ENCODE results near the gene ATF7IP2. TPM values are rescaled to one million over a fixed set of nuclear protein-coding genes. Genes with fewer than 3 reads are reported as not detected.

The ATF7IP2 gene
- total RNA-seq, 1 experiment from 2014 or later: not detected

DNA sequence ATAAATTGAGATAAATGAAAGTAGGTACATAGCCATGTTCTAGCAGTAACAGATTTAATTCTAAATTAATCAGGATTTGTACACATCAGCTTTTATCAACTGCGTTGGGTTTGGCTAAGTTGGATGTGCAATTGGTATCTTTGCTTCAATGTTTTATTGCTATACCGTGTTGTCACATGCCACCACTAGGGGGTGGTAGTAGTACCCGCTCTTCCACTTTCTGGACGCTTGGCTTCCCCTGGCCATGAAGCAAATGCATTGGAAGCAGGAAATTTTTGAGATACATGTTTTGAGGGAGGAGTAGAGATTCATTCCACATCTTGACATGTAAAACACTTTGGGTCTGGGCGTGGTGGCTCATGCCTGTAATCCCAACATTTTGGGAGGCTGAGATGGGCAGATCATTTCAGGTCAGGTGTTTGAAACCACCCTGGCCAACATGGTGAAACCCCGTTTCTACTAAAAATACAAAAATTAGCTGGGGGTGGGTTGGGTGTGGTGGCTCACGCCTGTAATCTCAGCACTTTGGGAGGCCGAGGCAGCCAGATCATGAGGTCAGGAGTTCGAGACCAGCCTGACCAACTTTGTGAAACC is 135.9 kb downstream of the ATF7IP2 start:
- CTCF ChIA-PET: interaction anchor here (0.6 to 1.4 kb wide), 6 partner anchors 58 to 1023 kb away, joined by 3 to 5 read pairs (median 4); no protein-coding TSS in a partner anchor
- H3K9me2 ChIP-seq (ENCODE audit: insufficient read depth): no peaks in the 10 kb centered on the region
- BruUV-seq (replicated peaks): no TSS peak

DNA sequence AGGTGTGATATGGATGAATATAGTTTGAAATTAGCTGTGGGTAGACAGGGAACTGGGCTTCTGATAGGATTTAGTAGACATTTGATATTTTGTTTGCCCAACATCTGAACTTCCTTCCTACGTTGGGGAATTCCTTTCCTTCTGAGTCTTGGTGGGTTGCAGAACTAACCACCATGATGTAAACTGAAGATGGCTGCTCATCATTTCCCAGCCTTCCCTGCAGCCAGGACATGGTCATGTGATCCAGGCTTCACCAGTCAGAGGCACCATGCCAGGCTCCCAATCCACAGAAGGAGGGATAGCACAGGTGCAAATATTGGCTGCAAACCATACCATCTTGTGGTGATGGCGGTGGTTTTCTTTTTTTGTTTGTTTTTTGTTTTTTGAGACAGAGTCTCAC is 137.1 kb downstream of the ATF7IP2 start:
- peaks cover 24% of the 10 kb centered on the region for H3K4me1 ChIP-seq (replicated peaks; ENCODE audit: insufficient read depth)
- no peak overlapping the region for H2AFZ ChIP-seq
- TF ChIP-seq, protein P1, sequence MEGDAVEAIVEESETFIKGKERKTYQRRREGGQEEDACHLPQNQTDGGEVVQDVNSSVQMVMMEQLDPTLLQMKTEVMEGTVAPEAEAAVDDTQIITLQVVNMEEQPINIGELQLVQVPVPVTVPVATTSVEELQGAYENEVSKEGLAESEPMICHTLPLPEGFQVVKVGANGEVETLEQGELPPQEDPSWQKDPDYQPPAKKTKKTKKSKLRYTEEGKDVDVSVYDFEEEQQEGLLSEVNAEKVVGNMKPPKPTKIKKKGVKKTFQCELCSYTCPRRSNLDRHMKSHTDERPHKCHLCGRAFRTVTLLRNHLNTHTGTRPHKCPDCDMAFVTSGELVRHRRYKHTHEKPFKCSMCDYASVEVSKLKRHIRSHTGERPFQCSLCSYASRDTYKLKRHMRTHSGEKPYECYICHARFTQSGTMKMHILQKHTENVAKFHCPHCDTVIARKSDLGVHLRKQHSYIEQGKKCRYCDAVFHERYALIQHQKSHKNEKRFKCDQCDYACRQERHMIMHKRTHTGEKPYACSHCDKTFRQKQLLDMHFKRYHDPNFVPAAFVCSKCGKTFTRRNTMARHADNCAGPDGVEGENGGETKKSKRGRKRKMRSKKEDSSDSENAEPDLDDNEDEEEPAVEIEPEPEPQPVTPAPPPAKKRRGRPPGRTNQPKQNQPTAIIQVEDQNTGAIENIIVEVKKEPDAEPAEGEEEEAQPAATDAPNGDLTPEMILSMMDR (conservative IDR thresholded peaks at IDR 0.05): no peak
- no peak for TF ChIP-seq EZH2 (IDR thresholded peaks at IDR 0.05; ENCODE audit: low read depth)
- no peak for DNase-seq
- H4K20me1 ChIP-seq (ENCODE audit: insufficient read depth): no peaks in the 10 kb centered on the region
- peaks cover 23% of the 10 kb centered on the region; the same call in 1 of the 2 replicates for H3F3A ChIP-seq (ENCODE audit: insufficient read depth, low read depth)
- no peaks in the 10 kb centered on the region for H3K27me3 ChIP-seq (ENCODE audit: insufficient read depth, low read depth)
- no peaks in the 10 kb centered on the region for H3K9me3 ChIP-seq (ENCODE audit: insufficient read depth, low read depth)
- intact Hi-C loops (cut with micrococcal nuclease; ENCODE audit: unreplicated experiment): loop anchor here (1.0 to 5.0 kb wide), 2 partner anchors 57 to 144 kb away; partner anchors contain the start of gene EMP2
- no peak overlapping the region for H3K27ac ChIP-seq
- CTCF ChIA-PET: interaction anchor here (0.6 to 0.7 kb wide), 3 partner anchors 82 to 365 kb away, joined by 3 to 7 read pairs (median 4); no protein-coding TSS in a partner anchor
- POLR2A ChIA-PET (ENCODE audit: unreplicated experiment): no interaction called here
- BruUV-seq (replicated peaks): no TSS peak
- H3K9me2 ChIP-seq (ENCODE audit: insufficient read depth): no peaks in the 10 kb centered on the region
- 0 out of 2 replicates have a peak, but pooled peaks cover 5% of the 10 kb centered on the region for H3K36me3 ChIP-seq (ENCODE audit: low read depth)
- H3K4me3 ChIP-seq: no peak overlapping the region
- no peak overlapping the region for H3K4me2 ChIP-seq
- no peaks in the 10 kb centered on the region for H3K79me2 ChIP-seq (ENCODE audit: low read depth)

More for the DNA sequence above, 135.9 kb downstream of the ATF7IP2 start:
- Histone ChIP-seq H3K79me2 (ENCODE audit: low read depth) (no peaks in the 10 kb centered on the region), H3K9me3 (ENCODE audit: insufficient read depth, low read depth) (no peaks in the 10 kb centered on the region), H3K36me3 (ENCODE audit: low read depth) (0 out of 2 replicates have a peak, but pooled peaks cover 5% of the 10 kb centered on the region), H3K4me2 (no peak overlapping the region), H2AFZ (no peak overlapping the region), H3K27me3 (ENCODE audit: insufficient read depth, low read depth) (no peaks in the 10 kb centered on the region), H3K4me1 (replicated peaks; ENCODE audit: insufficient read depth) (peaks cover 27% of the 10 kb centered on the region), H3K4me3 (no peak overlapping the region), H3K27ac (no peak overlapping the region), H4K20me1 (ENCODE audit: insufficient read depth) (no peaks in the 10 kb centered on the region), H3F3A (ENCODE audit: insufficient read depth, low read depth) (peaks cover 23% of the 10 kb centered on the region; the same call in 1 of the 2 replicates)
- TF ChIP-seq, protein P1 (conservative IDR thresholded peaks at IDR 0.05): peak; percentile 89
- TF ChIP-seq EZH2 (IDR thresholded peaks at IDR 0.05; ENCODE audit: low read depth): no peak
- intact Hi-C loops (cut with micrococcal nuclease; ENCODE audit: unreplicated experiment): loop anchor here (1.0 to 5.0 kb wide), 3 partner anchors 59 to 208 kb away; partner anchors contain the start of gene EMP2
- POLR2A ChIA-PET (ENCODE audit: unreplicated experiment): interaction anchor here (0.6 kb wide), 1 partner anchor 420 kb away, joined by 3 read pairs; the partner anchor contains the start of gene DEXI
- peak; percentile 67 to 70 for DNase-seq

DNA sequence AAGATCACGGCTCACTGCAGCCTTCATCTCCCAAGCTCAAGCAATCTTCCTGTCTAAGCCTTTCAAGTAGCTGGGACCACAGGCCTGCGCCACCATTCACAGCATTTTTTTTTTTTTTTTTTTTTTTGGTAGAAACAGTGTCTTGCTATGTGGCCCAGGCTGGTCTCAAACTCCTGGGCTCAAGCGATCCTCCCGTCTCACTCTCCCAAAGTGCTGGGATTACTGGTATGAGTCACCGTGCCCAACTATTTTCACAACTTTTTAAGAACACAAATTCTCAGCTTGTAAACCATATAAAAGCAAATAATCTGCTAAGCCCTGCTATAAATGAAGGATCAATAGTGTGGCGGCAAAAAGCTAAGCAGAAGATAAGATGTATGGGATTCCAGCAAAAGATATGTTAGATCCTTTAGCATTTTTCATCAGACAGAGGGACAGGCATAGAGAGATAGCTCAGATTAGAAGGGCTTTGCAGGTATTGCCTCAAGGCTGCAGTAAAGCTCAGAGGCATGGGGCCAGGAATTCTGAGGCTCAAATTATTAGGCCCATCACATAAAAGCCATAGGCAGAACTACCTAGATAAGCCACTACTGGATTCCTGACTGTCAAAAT is 139.5 kb downstream of the ATF7IP2 start:
- no peaks in the 10 kb centered on the region for H3K9me3 ChIP-seq (ENCODE audit: insufficient read depth, low read depth)
- no TSS peak for BruUV-seq (replicated peaks)
- no peaks in the 10 kb centered on the region for H3K27me3 ChIP-seq (ENCODE audit: insufficient read depth, low read depth)
- no peaks in the 10 kb centered on the region for H3K79me2 ChIP-seq (ENCODE audit: low read depth)
- no peak overlapping the region for H3K4me3 ChIP-seq
- H3K36me3 ChIP-seq (ENCODE audit: low read depth): 0 out of 2 replicates have a peak, but pooled peaks cover 5% of the 10 kb centered on the region
- DNase-seq: no peak
- TF ChIP-seq EZH2 (IDR thresholded peaks at IDR 0.05; ENCODE audit: low read depth): no peak
- TF ChIP-seq, protein P1 (conservative IDR thresholded peaks at IDR 0.05): no peak
- peaks cover 16% of the 10 kb centered on the region for H3K4me1 ChIP-seq (replicated peaks; ENCODE audit: insufficient read depth)
- H2AFZ ChIP-seq: no peak overlapping the region
- intact Hi-C loops (cut with micrococcal nuclease; ENCODE audit: unreplicated experiment): no loop called here
- H3K9me2 ChIP-seq (ENCODE audit: insufficient read depth): no peaks in the 10 kb centered on the region
- H4K20me1 ChIP-seq (ENCODE audit: insufficient read depth): no peaks in the 10 kb centered on the region
- no peak overlapping the region for H3K4me2 ChIP-seq
- CTCF ChIA-PET: interaction anchor here (0.7 to 1.1 kb wide), 2 partner anchors 8 to 15 kb away, joined by 3 to 16 read pairs; no protein-coding TSS in a partner anchor
- H3K27ac ChIP-seq: no peak overlapping the region
- POLR2A ChIA-PET (ENCODE audit: unreplicated experiment): interaction anchor here (0.7 kb wide), 1 partner anchor 51 kb away, joined by 33 read pairs; no protein-coding TSS in a partner anchor
- peaks cover 16% of the 10 kb centered on the region; the same call in 1 of the 2 replicates for H3F3A ChIP-seq (ENCODE audit: insufficient read depth, low read depth)

Data from PC-9 (cell line).